SH-SY5Y (cell line): Measurements from ENCODE around the gene WNK2.

ENCODE experiments used
- GATA2 ChIP-seq: IDR thresholded peaks from 2 replicates; pipeline ENCODE4 v1.6.1; 2011; ENCODE audit warnings: mild to moderate bottlenecking, low read depth, low read length
- GATA3 ChIP-seq: IDR thresholded peaks from 2 replicates; pipeline ENCODE4 v1.6.1; 2011; ENCODE audit warnings: low read depth, mild to moderate bottlenecking, low read length, moderate library complexity

DNA sequence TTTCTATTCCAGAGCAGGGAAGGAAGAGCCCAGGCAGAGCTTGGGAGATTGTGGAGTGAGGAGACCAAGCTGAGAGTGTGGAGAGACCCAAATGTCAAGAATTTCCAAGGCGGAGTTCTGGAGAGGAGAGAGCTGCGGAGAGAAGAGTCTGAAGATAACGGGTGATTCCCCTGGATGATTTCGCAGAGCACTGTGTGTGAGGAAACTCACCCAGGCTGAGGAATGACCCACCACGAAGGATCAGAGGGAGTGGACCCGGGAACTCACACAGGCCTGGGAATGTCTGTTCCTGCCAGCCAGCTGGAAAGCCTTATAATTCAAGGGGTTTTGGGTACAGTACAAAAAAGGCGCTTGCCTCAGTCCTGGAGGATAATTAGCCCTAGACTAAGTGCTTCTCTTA is 94.2 kb downstream of the WNK2 start:
- TF ChIP-seq GATA3 (no peak), GATA2 (no peak)
